Trophoblast cell (in vitro differentiated cells and primary cell): ENCODE measurements around the gene TRIM29.

Experiments
- DNase-seq, 2 donors: peaks; one replicate each; pipeline ENCODE4 v3.0.0-alpha.2; 2016
- H2AFZ ChIP-seq: 2 replicates; pipeline ENCODE4 v1.6.1; 2013; ENCODE audit warnings: low read length, moderate library complexity, mild to moderate bottlenecking; ENCODE audit not compliant: insufficient read depth, poor library complexity
- H2AK5ac ChIP-seq: 2 replicates; pipeline ENCODE4 v1.6.1; 2013; ENCODE audit warnings: mild to moderate bottlenecking, low read length
- H2BK120ac ChIP-seq: 2 replicates; pipeline ENCODE4 v1.6.1; 2013; ENCODE audit warnings: low read length, mild to moderate bottlenecking, moderate library complexity; ENCODE audit not compliant: insufficient read depth, poor library complexity
- H2BK12ac ChIP-seq: 2 replicates; pipeline ENCODE4 v1.6.1; 2013; ENCODE audit warnings: mild to moderate bottlenecking, low read length, moderate library complexity
- H2BK5ac ChIP-seq: 2 replicates; pipeline ENCODE4 v1.6.1; 2013; ENCODE audit warnings: low read length, low read depth, moderate library complexity, mild to moderate bottlenecking; ENCODE audit not compliant: poor library complexity
- H3K14ac ChIP-seq: 2 replicates; pipeline ENCODE4 v1.6.1; 2013; ENCODE audit warnings: mild to moderate bottlenecking, low read length
- H3K18ac ChIP-seq: 2 replicates; pipeline ENCODE4 v1.6.1; 2013; ENCODE audit warnings: mild to moderate bottlenecking, low read length
- H3K23ac ChIP-seq: 2 replicates; pipeline ENCODE4 v1.6.1; 2013; ENCODE audit warnings: low read length
- H3K27ac ChIP-seq: 2 replicates; pipeline ENCODE4 v1.5.1; 2013; ENCODE audit warnings: low read depth, mild to moderate bottlenecking, inconsistent platforms, low read length, moderate library complexity
- H3K27me3 ChIP-seq: 2 replicates; pipeline ENCODE4 v1.6.1; 2013; ENCODE audit warnings: inconsistent platforms, mild to moderate bottlenecking, low read length, moderate library complexity; ENCODE audit not compliant: insufficient read depth
- H3K36me3 ChIP-seq, 2 experiments: 1 replicate in 1 of 2; 2 replicates in 1 of 2; pipeline ENCODE4 v1.6.1; 2013; ENCODE audit warnings: low read length in 2 of 2, mild to moderate bottlenecking in 2 of 2, moderate library complexity in 1 of 2; ENCODE audit not compliant: insufficient read depth in 2 of 2, control insufficient read depth in 1 of 2
- H3K4ac ChIP-seq: 2 replicates; pipeline ENCODE4 v1.6.1; 2013; ENCODE audit warnings: low read depth, mild to moderate bottlenecking, low read length, moderate library complexity
- H3K4me1 ChIP-seq, 2 experiments: 1 replicate in 1 of 2; 2 replicates in 1 of 2; pipeline ENCODE4 v1.6.1; 2013; ENCODE audit warnings: low read length in 2 of 2, mild to moderate bottlenecking in 2 of 2, moderate library complexity in 1 of 2; ENCODE audit not compliant: insufficient read depth in 2 of 2, control insufficient read depth in 1 of 2
- H3K4me2 ChIP-seq: 2 replicates; pipeline ENCODE4 v1.6.1; 2013; ENCODE audit warnings: inconsistent platforms, mild to moderate bottlenecking, low read length, moderate library complexity
- H3K4me3 ChIP-seq: 2 replicates; pipeline ENCODE4 v1.5.1; 2013; ENCODE audit warnings: mild to moderate bottlenecking, low read depth, low read length, inconsistent platforms
- H3K79me1 ChIP-seq: one replicate; pipeline ENCODE4 v1.6.1; 2013; ENCODE audit warnings: low read length
- H3K79me2 ChIP-seq: 2 replicates; pipeline ENCODE4 v1.6.1; 2013; ENCODE audit warnings: low read length, mild to moderate bottlenecking; ENCODE audit not compliant: control insufficient read depth, insufficient read depth, poor library complexity
- H3K9ac ChIP-seq: 2 replicates; pipeline ENCODE4 v1.6.1; 2013; ENCODE audit warnings: mild to moderate bottlenecking, low read length
- H3K9me3 ChIP-seq: 2 replicates; pipeline ENCODE4 v1.6.1; 2013; ENCODE audit warnings: low read depth, mild to moderate bottlenecking, control low read depth, inconsistent platforms, low read length; ENCODE audit not compliant: insufficient read depth
- H4K12ac ChIP-seq: 2 replicates; pipeline ENCODE4 v1.6.1; 2013; ENCODE audit warnings: low read depth, mild to moderate bottlenecking, low read length, moderate library complexity
- H4K8ac ChIP-seq: 2 replicates; pipeline ENCODE4 v1.6.1; 2013; ENCODE audit warnings: low read depth, mild to moderate bottlenecking, low read length, moderate library complexity
- H4K91ac ChIP-seq: one replicate; pipeline ENCODE4 v1.6.1; 2013; ENCODE audit warnings: low read depth, mild to moderate bottlenecking, low read length, moderate library complexity
- WGBS: extraction: QIAGEN DNeasy Blood & Tissue Kit; methylation state at CpG from one replicate; pipeline ENCODE4 v1.1.7; 2013; ENCODE audit warnings: missing lambda C conversion rate; ENCODE audit not compliant: insufficient read length, insufficient coverage; ENCODE audit errors: extremely low coverage; 5-methylcytosine and 5-hydroxymethylcytosine counted together

Gene TRIM29

GRCh38 chr11:120066738-120067437 is 71.0 kb downstream of the TRIM29 start:
- no peak overlapping the region for H3K9ac ChIP-seq
- H3K23ac ChIP-seq: no peak overlapping the region
- H3K4ac ChIP-seq: no peak overlapping the region
- H2BK120ac ChIP-seq: no peak overlapping the region
- H3K27me3 ChIP-seq: no peaks in the 10 kb centered on the region
- H3K4me1 ChIP-seq: peaks cover 8 to 12% of the 10 kb centered on the region in 2 experiments
- no peak overlapping the region for H2AK5ac ChIP-seq
- no peak overlapping the region for H3K4me3 ChIP-seq
- H4K8ac ChIP-seq: no peak overlapping the region
- no peak overlapping the region for H4K12ac ChIP-seq
- no peak overlapping the region for H3K27ac ChIP-seq
- H3K4me2 ChIP-seq: no peak overlapping the region
- peaks cover 8% of the 10 kb centered on the region for H3K79me1 ChIP-seq
- no peak overlapping the region for H3K18ac ChIP-seq
- no peaks in the 10 kb centered on the region for H3K9me3 ChIP-seq
- H3K36me3 ChIP-seq: no peaks in the 10 kb centered on the region
- H3K14ac ChIP-seq: no peak overlapping the region
- no peak overlapping the region for H2BK5ac ChIP-seq
- no CpG with 5 or more reads among the region's 11 CpGs for WGBS
- no peak overlapping the region for H2AFZ ChIP-seq
- DNase-seq: no peak
- H2BK12ac ChIP-seq: no peak overlapping the region
- no peaks in the 10 kb centered on the region for H3K79me2 ChIP-seq
- H4K91ac ChIP-seq: no peak overlapping the region

GRCh38 chr11:120065876-120066275 is 72.0 kb downstream of the TRIM29 start:
- Histone ChIP-seq H3K4me1 (peaks cover 15 to 21% of the 10 kb centered on the region in 2 experiments), H3K27ac (no peak overlapping the region), H2BK12ac (no peak overlapping the region), H3K27me3 (no peaks in the 10 kb centered on the region), H3K79me1 (peaks cover 15% of the 10 kb centered on the region), H3K4me2 (no peak overlapping the region), H2BK120ac (no peak overlapping the region), H3K36me3 (no peaks in the 10 kb centered on the region), H3K9me3 (no peaks in the 10 kb centered on the region), H3K23ac (no peak overlapping the region), H2BK5ac (no peak overlapping the region), H3K18ac (no peak overlapping the region), H3K4ac (no peak overlapping the region), H4K12ac (no peak overlapping the region), H3K9ac (no peak overlapping the region), H3K4me3 (no peak overlapping the region), H4K91ac (no peak overlapping the region), H2AFZ (no peak overlapping the region), H3K14ac (no peak overlapping the region), H3K79me2 (peaks cover 3% of the 10 kb centered on the region), H4K8ac (no peak overlapping the region), H2AK5ac (no peak overlapping the region)
- no peak for DNase-seq
- WGBS: no CpG with 5 or more reads among the region's 3 CpGs

GRCh38 chr11:120065176-120065575 is 72.7 kb downstream of the TRIM29 start:
- H3K79me1 ChIP-seq: peaks cover 17% of the 10 kb centered on the region
- peaks cover 15 to 26% of the 10 kb centered on the region in 2 experiments for H3K4me1 ChIP-seq
- H4K8ac ChIP-seq: no peak overlapping the region
- no peak overlapping the region for H2BK12ac ChIP-seq
- no peak overlapping the region for H3K27ac ChIP-seq
- no peaks in the 10 kb centered on the region for H3K36me3 ChIP-seq
- no peak overlapping the region for H3K9ac ChIP-seq
- no peak overlapping the region for H3K14ac ChIP-seq
- H3K23ac ChIP-seq: no peak overlapping the region
- H3K27me3 ChIP-seq: no peaks in the 10 kb centered on the region
- H2AFZ ChIP-seq: no peak overlapping the region
- H3K4me2 ChIP-seq: no peak overlapping the region
- H2BK5ac ChIP-seq: no peak overlapping the region
- no peak overlapping the region for H3K18ac ChIP-seq
- H2AK5ac ChIP-seq: no peak overlapping the region
- H2BK120ac ChIP-seq: no peak overlapping the region
- H3K4me3 ChIP-seq: no peak overlapping the region
- H3K4ac ChIP-seq: no peak overlapping the region
- H4K12ac ChIP-seq: no peak overlapping the region
- no peak for DNase-seq
- H3K79me2 ChIP-seq: peaks cover 3% of the 10 kb centered on the region
- H4K91ac ChIP-seq: no peak overlapping the region
- no peaks in the 10 kb centered on the region for H3K9me3 ChIP-seq
- WGBS: no CpG with 5 or more reads among the region's 4 CpGs

- H2AK5ac ChIP-seq: no peak overlapping the region
- H4K12ac ChIP-seq: no peak overlapping the region
- no peak overlapping the region for H3K4ac ChIP-seq
- H3K14ac ChIP-seq: no peak overlapping the region
- DNase-seq: no peak
- H3K18ac ChIP-seq: no peak overlapping the region
- H3K79me2 ChIP-seq: peaks cover 3% of the 10 kb centered on the region
- no peak overlapping the region for H3K9ac ChIP-seq
- H3K27ac ChIP-seq: no peak overlapping the region
- no peaks in the 10 kb centered on the region for H3K36me3 ChIP-seq
- no peaks in the 10 kb centered on the region for H3K27me3 ChIP-seq
- H3K4me2 ChIP-seq: no peak overlapping the region
- H3K9me3 ChIP-seq: no peaks in the 10 kb centered on the region
- peaks cover 17% of the 10 kb centered on the region for H3K79me1 ChIP-seq
- H2BK120ac ChIP-seq: no peak overlapping the region
- H4K91ac ChIP-seq: no peak overlapping the region
- H2BK5ac ChIP-seq: no peak overlapping the region
- no peak overlapping the region for H3K4me3 ChIP-seq
- no peak overlapping the region for H3K23ac ChIP-seq
- H2AFZ ChIP-seq: no peak overlapping the region
- no peak overlapping the region for H4K8ac ChIP-seq
- peak overlapping the region; percentile 38 for H2BK12ac ChIP-seq
- no CpG with 5 or more reads among the region's 7 CpGs for WGBS
- H3K4me1 ChIP-seq: peaks cover 15 to 29% of the 10 kb centered on the region in 2 experiments
These were observed 73.6 kb downstream of the TRIM29 start for GRCh38 chr11:120064341-120064740.
